Activated T-cell treated with anti-CD3 and anti-CD28 coated beads, Interleukin-2, amount 50 U/mL, for 4 hours (primary cell): ENCODE results near the gene PHRF1. TPM values are rescaled to one million over a fixed set of nuclear protein-coding genes. Genes with fewer than 3 reads are reported as not detected.
"Not testable (repeated sequence)": the region's sequence is repeated elsewhere in the genome, so short reads cannot be mapped to it uniquely, and the experiment has no call there.

Source experiments
- ATAC-seq, 2 donors: fragments of 200-7000 bp; cut with Tn5 transposase; one replicate each; pipeline ENCODE4 v1.10.0; 2021
- DNase-seq: peaks from one replicate; pipeline ENCODE4 v3.0.0-alpha.2; 2020
- H3K27me3 Mint-ChIP-seq: one replicate; pipeline ENCODE4 v1.8.0; 2021; ENCODE audit warnings: low read depth, mixed read lengths
- H3K36me3 Mint-ChIP-seq: one replicate; pipeline ENCODE4 v1.8.0; 2022; ENCODE audit warnings: mixed read lengths; ENCODE audit not compliant: insufficient read depth
- H3K4me1 Mint-ChIP-seq: one replicate; pipeline ENCODE4 v1.8.0; 2021; ENCODE audit warnings: low read depth, mixed read lengths
- H3K4me3 Mint-ChIP-seq: one replicate; pipeline ENCODE4 v1.8.0; 2021; ENCODE audit warnings: mild to moderate bottlenecking, moderate library complexity, mixed read lengths
- H3K9me3 Mint-ChIP-seq: one replicate; pipeline ENCODE4 v1.8.0; 2021; ENCODE audit warnings: mixed read lengths
- total RNA-seq, 3 donors: library from RNA; stranded (reverse); gene quantifications; one replicate each; pipeline ENCODE4 v1.2.1, GENCODE V29; 2021

The PHRF1 gene
- total RNA-seq, 3 donors from 2014 or later, result 57.7 to 59.2 (median 57.7) TPM

- not testable (repeated sequence) for H3K9me3 Mint-ChIP-seq, ATAC-seq, H3K4me3 Mint-ChIP-seq, H3K36me3 Mint-ChIP-seq, H3K4me1 Mint-ChIP-seq, DNase-seq, H3K27me3 Mint-ChIP-seq
Observed at GRCh38 chr11:654444-654843, 78.2 kb downstream of the PHRF1 start.

GRCh38 chr11:655036-655726 is 78.9 kb downstream of the PHRF1 start:
- Mint-ChIP-seq H3K27me3 (no peaks in the 10 kb centered on the region), H3K4me1 (no peaks in the 10 kb centered on the region), H3K9me3 (no peaks in the 10 kb centered on the region), H3K4me3 (no peak overlapping the region), H3K36me3 (peaks cover 6% of the 10 kb centered on the region)
- ATAC-seq (no peak), DNase-seq (no peak)

- peaks cover 6% of the 10 kb centered on the region for H3K36me3 Mint-ChIP-seq
- ATAC-seq (no peak), DNase-seq (no peak)
- H3K4me1 Mint-ChIP-seq, result no peaks in the 10 kb centered on the region
- H3K27me3 Mint-ChIP-seq, result no peaks in the 10 kb centered on the region
- no peak overlapping the region for H3K4me3 Mint-ChIP-seq
- H3K9me3 Mint-ChIP-seq, result no peaks in the 10 kb centered on the region
Observed at GRCh38 chr11:656426-656825, 80.2 kb downstream of the PHRF1 start.

GRCh38 chr11:656866-657265 is 80.6 kb downstream of the PHRF1 start:
- no peak overlapping the region for H3K4me3 Mint-ChIP-seq
- no peaks in the 10 kb centered on the region for H3K9me3 Mint-ChIP-seq
- peaks cover 6% of the 10 kb centered on the region for H3K36me3 Mint-ChIP-seq
- no peaks in the 10 kb centered on the region for H3K4me1 Mint-ChIP-seq
- DNase-seq (no peak), ATAC-seq (no peak)
- H3K27me3 Mint-ChIP-seq, result no peaks in the 10 kb centered on the region

- H3K4me3 Mint-ChIP-seq, result no peak overlapping the region
- ATAC-seq (no peak), DNase-seq (no peak)
- H3K27me3 Mint-ChIP-seq, result no peaks in the 10 kb centered on the region
- H3K4me1 Mint-ChIP-seq, result no peaks in the 10 kb centered on the region
- peaks cover 7% of the 10 kb centered on the region for H3K36me3 Mint-ChIP-seq
- no peaks in the 10 kb centered on the region for H3K9me3 Mint-ChIP-seq
Observed at GRCh38 chr11:657691-658126, 81.4 kb downstream of the PHRF1 start.

GRCh38 chr11:659532-660085 is 83.3 kb downstream of the PHRF1 start:
- Mint-ChIP-seq H3K4me3 (no peak overlapping the region), H3K36me3 (peaks cover 12% of the 10 kb centered on the region)
- DNase-seq, result no peak

GRCh38 chr11:660281-660680 is 84.0 kb downstream of the PHRF1 start:
- ATAC-seq (no peak), DNase-seq (no peak)
- no peaks in the 10 kb centered on the region for H3K4me1 Mint-ChIP-seq
- H3K36me3 Mint-ChIP-seq, result peaks cover 12% of the 10 kb centered on the region
- no peak overlapping the region for H3K4me3 Mint-ChIP-seq
- no peaks in the 10 kb centered on the region for H3K9me3 Mint-ChIP-seq
- no peaks in the 10 kb centered on the region for H3K27me3 Mint-ChIP-seq

More at GRCh38 chr11:659532-660085, 83.3 kb downstream of the PHRF1 start:
- no peak for ATAC-seq
- Mint-ChIP-seq H3K4me1 (no peaks in the 10 kb centered on the region), H3K9me3 (no peaks in the 10 kb centered on the region), H3K27me3 (no peaks in the 10 kb centered on the region)

- H3K4me3 Mint-ChIP-seq, result no peak overlapping the region
- no peak for ATAC-seq
- no peaks in the 10 kb centered on the region for H3K27me3 Mint-ChIP-seq
- H3K36me3 Mint-ChIP-seq, result peaks cover 14% of the 10 kb centered on the region
- H3K9me3 Mint-ChIP-seq, result no peaks in the 10 kb centered on the region
- DNase-seq, result no peak
- H3K4me1 Mint-ChIP-seq, result no peaks in the 10 kb centered on the region
Observed at GRCh38 chr11:660681-661444, 84.6 kb downstream of the PHRF1 start.

Other genes starting within 250 kb of the PHRF1 start
- gene B4GALNT4, start 207.0 kb upstream of the PHRF1 start, total RNA-seq, result 1 to 10 TPM; 3.8 to 6.1 (median 5.5) TPM
- gene PKP3, start 182.3 kb upstream of the PHRF1 start, total RNA-seq, result under 1 TPM; 0.11 to 0.40 (median 0.16) TPM
- gene SIGIRR, start 161.5 kb upstream of the PHRF1 start, total RNA-seq, result 10 to 100 TPM; 26.7 to 29.3 (median 29.2) TPM
- gene ANO9, start 134.5 kb upstream of the PHRF1 start, total RNA-seq, result 10 to 100 TPM; 16.5 to 21.7 (median 20.4) TPM
- 10 to 100 TPM; 25.7 to 30.9 (median 29.1) TPM for gene PTDSS2, start 126.2 kb upstream of the PHRF1 start, total RNA-seq
- 100 to 1,000 TPM; 159 to 172 (median 160) TPM for gene RNH1, start 69.2 kb upstream of the PHRF1 start, total RNA-seq
- 100 to 1,000 TPM in 1 of 3 donors, 10 to 100 TPM in 2; 92.2 to 108 (median 95.0) TPM for gene HRAS, start 40.9 kb upstream of the PHRF1 start, total RNA-seq
- 1 to 10 TPM; 1.4 to 2.7 (median 1.7) TPM for gene LRRC56, start 38.9 kb upstream of the PHRF1 start, total RNA-seq
- gene LMNTD2, start 15.7 kb upstream of the PHRF1 start, total RNA-seq, result 1 to 10 TPM in 2 of 3 donors, under 1 TPM in 1; 0.71 to 1.3 (median 1.1) TPM
- gene RASSF7, start 15.5 kb upstream of the PHRF1 start, total RNA-seq, result 10 to 100 TPM; 15.1 to 17.4 (median 16.1) TPM
- 10 to 100 TPM; 16.3 to 26.7 (median 17.7) TPM for gene IRF7, start 39.5 kb downstream of the PHRF1 start, total RNA-seq
- not detected for gene CDHR5, start 48.5 kb downstream of the PHRF1 start, total RNA-seq
- gene SCT, start 50.7 kb downstream of the PHRF1 start, total RNA-seq, result not detected
- gene DRD4, start 60.8 kb downstream of the PHRF1 start, total RNA-seq, result under 1 TPM in 2 of 3 donors, not detected in 1; 0.13 to 0.28 TPM
- gene DEAF1, start 118.8 kb downstream of the PHRF1 start, total RNA-seq, result 10 to 100 TPM; 53.1 to 59.6 (median 54.5) TPM
- gene TMEM80, start 119.3 kb downstream of the PHRF1 start, total RNA-seq, result 1 to 10 TPM; 6.8 to 7.5 (median 7.0) TPM
- 10 to 100 TPM in 1 of 3 donors, 1 to 10 TPM in 2; 5.2 to 13.0 (median 7.0) TPM for gene EPS8L2, start 129.8 kb downstream of the PHRF1 start, total RNA-seq
- gene TALDO1, start 171.0 kb downstream of the PHRF1 start, total RNA-seq, result 100 to 1,000 TPM; 281 to 316 (median 313) TPM
- 10 to 100 TPM; 48.3 to 49.8 (median 49.7) TPM for gene GATD1, start 201.0 kb downstream of the PHRF1 start, total RNA-seq
- 1 to 10 TPM; 1.6 to 1.8 (median 1.7) TPM for gene CEND1, start 213.6 kb downstream of the PHRF1 start, total RNA-seq
- gene SLC25A22, start 221.8 kb downstream of the PHRF1 start, total RNA-seq, result 100 to 1,000 TPM; 156 to 166 (median 161) TPM
- gene PIDD1, start 228.8 kb downstream of the PHRF1 start, total RNA-seq, result 10 to 100 TPM; 12.6 to 18.4 (median 17.5) TPM
- 1,000 to 10,000 TPM; 3,528 to 3,995 (median 3,711) TPM for gene RPLP2, start 233.5 kb downstream of the PHRF1 start, total RNA-seq
- 10 to 100 TPM; 55.5 to 62.4 (median 60.2) TPM for gene PNPLA2, start 242.4 kb downstream of the PHRF1 start, total RNA-seq